ENCODE data around the gene PCMTD2.
"Not testable (repeated sequence)": the region's sequence is repeated elsewhere in the genome, so short reads cannot be mapped to it uniquely, and the experiment has no call there.

The PCMTD2 gene

GRCh38 chr20:64229507-64230061 is 26.0 kb upstream of the PCMTD2 start:
- H3K4me3 ChIP-seq (ENCODE audit: low read length), result no peak overlapping the region
- DNase-seq (ENCODE audit: low read depth), result no peak
- TF ChIP-seq, protein P1, sequence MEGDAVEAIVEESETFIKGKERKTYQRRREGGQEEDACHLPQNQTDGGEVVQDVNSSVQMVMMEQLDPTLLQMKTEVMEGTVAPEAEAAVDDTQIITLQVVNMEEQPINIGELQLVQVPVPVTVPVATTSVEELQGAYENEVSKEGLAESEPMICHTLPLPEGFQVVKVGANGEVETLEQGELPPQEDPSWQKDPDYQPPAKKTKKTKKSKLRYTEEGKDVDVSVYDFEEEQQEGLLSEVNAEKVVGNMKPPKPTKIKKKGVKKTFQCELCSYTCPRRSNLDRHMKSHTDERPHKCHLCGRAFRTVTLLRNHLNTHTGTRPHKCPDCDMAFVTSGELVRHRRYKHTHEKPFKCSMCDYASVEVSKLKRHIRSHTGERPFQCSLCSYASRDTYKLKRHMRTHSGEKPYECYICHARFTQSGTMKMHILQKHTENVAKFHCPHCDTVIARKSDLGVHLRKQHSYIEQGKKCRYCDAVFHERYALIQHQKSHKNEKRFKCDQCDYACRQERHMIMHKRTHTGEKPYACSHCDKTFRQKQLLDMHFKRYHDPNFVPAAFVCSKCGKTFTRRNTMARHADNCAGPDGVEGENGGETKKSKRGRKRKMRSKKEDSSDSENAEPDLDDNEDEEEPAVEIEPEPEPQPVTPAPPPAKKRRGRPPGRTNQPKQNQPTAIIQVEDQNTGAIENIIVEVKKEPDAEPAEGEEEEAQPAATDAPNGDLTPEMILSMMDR (conservative IDR thresholded peaks at IDR 0.05; ENCODE audit: low read length), result no peak

DNA sequence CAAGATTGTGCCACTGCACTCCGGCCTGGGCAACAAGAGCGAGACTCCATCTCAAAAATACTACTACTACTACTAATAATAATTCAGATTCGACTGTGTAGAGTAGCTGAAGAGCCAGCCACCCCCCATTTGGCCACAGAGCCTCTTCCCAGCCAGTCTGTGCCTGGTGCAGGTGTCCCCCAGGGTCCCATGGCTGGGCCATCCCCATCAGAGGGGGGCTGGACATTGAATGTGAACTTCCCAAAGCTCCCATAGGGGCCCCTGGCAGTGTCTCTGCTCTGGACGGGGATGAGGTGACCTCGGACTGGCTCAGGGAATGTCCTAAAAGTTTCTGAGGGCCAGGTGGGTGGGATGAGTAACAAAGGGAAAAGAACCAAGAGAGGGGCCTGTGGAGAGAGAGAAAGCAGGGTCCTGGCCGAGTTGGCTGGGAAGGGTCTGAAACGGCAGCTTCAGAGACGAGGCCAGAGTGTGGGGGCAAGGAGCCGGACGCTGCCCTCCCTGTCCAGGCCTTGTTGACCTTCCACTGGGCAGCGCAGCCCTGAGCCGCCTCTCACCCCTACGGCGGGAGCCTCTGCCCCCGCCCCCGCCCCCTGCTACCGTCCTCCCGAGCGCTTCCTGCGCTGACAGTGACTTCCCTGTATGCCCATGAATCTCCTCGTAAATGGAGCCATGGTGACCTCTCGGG is 24.9 kb upstream of the PCMTD2 start:
- H3K4me3 ChIP-seq (ENCODE audit: low read length), result no peak overlapping the region
- no peak for DNase-seq (ENCODE audit: low read depth)
- TF ChIP-seq, protein P1 (conservative IDR thresholded peaks at IDR 0.05; ENCODE audit: low read length), result no peak

DNA sequence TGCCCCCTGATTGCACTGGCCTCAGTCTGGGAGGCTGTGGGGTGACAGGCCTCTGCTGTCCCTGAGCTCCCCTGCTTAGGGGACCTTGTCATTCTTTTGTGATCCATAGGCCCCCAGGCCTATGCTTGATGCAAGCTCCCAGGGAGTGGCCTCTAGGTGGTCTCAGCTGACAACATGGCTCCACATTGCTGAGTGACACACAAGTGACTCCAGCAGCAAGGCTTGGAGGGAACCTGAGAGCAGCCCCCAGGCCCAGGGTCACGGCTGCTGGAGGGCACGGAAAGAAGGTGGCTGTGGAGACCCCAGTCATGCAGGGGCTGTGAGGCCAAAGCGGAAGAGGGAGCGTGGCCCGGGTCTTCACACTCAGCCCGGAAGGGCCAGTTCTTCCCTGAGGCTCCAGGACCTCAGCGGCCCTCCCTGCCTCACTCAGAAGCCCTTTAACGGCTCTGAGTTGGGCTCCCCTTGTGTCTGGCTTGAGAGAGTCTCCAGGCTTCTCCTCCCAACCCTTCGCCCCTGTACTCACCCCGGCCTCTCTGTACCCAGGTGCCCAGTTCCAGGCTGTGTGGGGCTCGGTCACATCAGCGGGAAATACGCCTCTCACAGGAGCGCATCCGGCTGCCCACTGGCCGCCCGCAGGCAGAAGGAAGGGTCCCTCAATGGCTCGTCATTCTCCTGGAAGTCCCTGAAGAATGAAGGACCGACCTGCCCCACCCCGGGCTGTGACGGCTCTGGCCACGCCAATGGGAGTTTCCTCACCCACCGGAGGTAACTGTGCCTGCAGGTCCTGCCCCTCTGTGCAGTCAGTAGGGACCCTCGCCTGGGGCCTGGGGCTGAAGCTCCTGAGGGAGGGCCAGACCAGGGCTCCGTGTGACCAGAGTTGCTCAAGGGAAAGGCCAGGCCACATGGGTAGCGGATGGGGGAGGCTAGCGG is 23.7 kb upstream of the PCMTD2 start:
- no peak overlapping the region for H3K4me3 ChIP-seq (ENCODE audit: low read length)
- TF ChIP-seq, protein P1 (conservative IDR thresholded peaks at IDR 0.05; ENCODE audit: low read length), result no peak
- DNase-seq (ENCODE audit: low read depth), result no peak

DNA sequence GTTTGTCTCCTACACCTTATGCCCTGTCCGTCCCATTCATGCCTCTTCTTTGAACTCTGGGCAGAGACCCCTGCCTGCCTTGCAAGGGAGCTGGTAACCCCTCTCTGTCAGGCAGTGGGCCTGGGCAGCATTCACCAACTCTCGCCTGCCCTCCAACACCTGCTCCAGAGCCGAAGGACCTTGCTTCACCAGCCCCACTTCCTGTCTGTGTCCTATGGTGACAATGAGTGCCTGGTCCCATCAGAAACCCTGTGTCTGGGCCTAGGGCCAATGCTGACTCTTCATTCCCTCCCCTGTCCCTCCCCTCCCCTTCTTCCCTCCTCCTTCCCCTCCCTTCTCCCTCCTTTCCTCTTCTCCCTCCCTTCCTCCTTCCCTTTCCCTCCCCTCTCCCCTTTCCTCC is 22.8 kb upstream of the PCMTD2 start:
- H3K4me3 ChIP-seq (ENCODE audit: low read length), result no peak overlapping the region
- DNase-seq (ENCODE audit: low read depth), result no peak
- TF ChIP-seq, protein P1 (conservative IDR thresholded peaks at IDR 0.05; ENCODE audit: low read length), result no peak

DNA sequence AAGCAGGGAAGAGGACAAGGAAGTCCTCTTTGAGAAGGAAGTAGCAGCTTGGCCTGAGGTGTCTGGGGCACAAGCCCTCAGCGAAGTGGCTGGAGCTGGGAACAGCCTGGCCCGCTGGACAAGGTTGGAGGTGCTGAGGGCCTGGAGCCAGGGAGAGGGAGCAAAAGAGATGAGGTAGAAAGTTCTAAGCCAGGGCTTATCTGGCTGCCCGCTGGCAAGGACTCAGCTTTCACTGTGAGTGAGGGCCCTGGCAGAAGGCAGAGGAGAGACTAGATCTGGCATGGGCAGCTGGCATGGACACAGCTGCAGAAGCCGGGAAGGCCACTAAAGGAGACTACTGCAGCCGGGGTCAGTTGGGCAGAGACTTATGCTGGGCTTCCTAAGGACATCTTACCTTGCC is 21.8 kb upstream of the PCMTD2 start:
- no peak overlapping the region for H3K4me3 ChIP-seq (ENCODE audit: low read length)
- no peak for DNase-seq (ENCODE audit: low read depth)
- TF ChIP-seq, protein P1 (conservative IDR thresholded peaks at IDR 0.05; ENCODE audit: low read length), result no peak

GRCh38 chr20:64234291-64234791 is 21.2 kb upstream of the PCMTD2 start:
- no peak overlapping the region for H3K4me3 ChIP-seq (ENCODE audit: low read length)
- DNase-seq (ENCODE audit: low read depth), result no peak
- TF ChIP-seq, protein P1 (conservative IDR thresholded peaks at IDR 0.05; ENCODE audit: low read length), result no peak

DNA sequence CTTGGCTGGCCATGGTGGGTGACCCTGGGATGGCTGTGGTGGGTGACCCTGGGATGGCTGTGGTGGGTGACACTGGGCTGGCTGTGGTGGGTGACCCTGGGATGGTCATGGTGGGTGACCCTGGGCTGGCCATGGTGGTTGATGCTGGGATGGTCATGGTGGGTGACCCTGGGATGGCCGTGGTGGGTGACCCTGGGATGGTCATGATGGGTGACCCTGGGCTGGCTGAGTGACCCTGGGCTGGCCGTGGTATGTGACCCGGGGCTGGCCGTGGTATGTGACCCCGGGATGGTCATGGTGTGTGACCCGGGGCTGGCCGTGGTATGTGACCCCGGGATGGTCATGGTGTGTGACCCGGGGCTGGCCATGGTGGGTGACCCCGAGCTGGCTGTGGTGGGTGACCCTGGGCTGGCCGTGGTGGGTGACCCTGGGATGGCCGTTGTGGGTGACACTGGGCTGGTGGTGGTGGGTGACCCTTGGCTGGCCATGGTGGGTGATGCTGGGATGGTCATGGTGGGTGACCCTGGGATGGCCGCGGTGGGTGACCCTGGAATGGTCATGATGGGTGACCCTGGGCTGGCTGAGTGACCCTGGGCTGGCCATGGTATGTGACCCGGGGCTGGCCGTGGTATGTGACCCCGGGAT is 20.5 kb upstream of the PCMTD2 start:
- H3K4me3 ChIP-seq (ENCODE audit: low read length); DNase-seq (ENCODE audit: low read depth): not testable (repeated sequence)
